T-helper 1 cell (primary cell): ENCODE results near the gene DVL2.
"Not testable (repeated sequence)": the region's sequence is repeated elsewhere in the genome, so short reads cannot be mapped to it uniquely, and the experiment has no call there.

ENCODE experiments used
- DNase-seq, 5 donors: peaks; one replicate each; pipeline ENCODE4 v3.0.0-alpha.2; 2012 to 2020

DVL2 gene

GRCh38 chr17:7256766-7257456 lies 22.6 kb upstream of the DVL2 start:
- DNase-seq: no peak

DNA sequence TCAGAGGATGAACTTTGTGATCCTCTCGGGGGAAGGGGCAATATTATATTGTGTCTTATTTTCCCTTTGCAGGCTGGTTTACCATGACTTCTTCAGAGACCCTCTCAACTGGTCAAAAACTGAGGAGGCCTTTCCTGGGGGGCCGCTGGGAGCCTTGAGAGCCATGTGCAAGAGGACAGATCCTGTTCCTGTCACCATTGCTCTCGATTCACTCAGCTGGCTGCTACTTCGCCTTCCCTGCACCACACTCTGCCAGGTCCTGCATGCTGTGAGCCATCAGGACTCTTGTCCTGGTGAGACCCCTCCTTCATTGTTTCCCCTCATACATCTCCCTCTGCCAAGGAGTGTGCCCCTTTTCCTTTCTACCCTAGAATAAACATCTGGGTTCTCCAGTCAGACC lies 20.2 kb upstream of the DVL2 start:
- DNase-seq: no peak

DNA sequence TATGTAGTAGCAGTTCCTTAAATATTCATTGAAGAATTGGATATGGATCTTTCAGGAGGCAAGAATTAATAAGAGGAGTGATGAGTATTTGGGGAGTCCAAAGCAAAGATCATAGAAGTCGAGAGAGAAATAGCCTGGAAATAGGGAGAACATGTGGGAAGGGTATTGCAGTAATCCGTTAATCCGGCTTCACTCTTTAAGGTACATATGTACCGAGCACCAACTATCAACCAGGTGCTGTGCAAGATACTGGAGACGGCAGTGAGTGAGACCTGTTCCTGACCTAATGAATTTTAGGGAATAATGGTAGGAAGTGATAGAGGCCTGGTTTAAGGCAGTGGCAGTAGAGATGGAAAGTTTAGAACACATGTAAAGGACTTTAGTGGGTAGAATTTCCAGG lies 18.8 kb upstream of the DVL2 start:
- no peak for DNase-seq

DNA sequence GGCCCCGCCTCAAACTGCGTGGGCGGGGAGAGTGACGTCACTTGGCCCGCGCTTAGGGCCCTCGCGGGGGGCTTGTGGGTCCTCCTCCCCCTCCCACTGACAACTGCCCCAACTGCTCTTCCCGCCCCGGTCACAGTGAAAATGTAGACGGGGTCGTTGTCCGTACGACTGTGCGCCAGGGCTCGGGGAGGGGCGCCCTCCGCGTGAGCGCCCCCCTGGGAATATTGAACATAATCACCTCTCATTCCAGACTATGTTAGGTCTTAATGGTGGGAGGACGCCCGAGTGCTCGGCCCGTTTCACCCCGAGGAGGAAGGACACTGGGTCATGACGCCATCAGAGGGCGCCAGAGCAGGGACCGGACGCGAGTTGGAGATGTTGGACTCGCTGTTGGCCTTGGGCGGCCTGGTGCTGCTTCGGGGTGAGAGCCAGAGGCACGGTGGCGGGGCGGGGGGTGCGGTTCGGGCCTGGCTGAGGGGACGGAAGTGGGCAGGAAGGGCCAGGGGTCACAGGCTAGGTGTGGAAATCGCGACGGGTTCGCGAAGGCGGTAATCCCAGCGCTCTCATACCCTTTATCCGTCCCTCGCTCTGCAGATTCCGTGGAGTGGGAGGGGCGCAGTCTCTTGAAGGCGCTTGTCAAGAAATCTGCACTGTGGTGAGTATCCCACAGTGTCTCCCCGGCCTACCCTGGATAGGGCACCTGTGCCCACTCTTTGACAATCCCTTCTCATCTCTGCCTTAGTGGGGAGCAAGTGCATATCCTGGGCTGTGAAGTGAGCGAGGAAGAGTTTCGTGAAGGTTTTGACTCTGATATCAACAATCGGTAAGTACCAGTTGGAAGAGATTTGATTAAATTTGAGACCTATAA lies 18.1 kb upstream of the DVL2 start, which contains the start of gene ELP5:
TSS of gene ELP5 (plus strand) at position 40 of the 868 bp plus-strand sequence. CDS start at position 376, 336 bp downstream.
- DNase-seq: peak; percentile 70 to 92 (median 81)

DNA sequence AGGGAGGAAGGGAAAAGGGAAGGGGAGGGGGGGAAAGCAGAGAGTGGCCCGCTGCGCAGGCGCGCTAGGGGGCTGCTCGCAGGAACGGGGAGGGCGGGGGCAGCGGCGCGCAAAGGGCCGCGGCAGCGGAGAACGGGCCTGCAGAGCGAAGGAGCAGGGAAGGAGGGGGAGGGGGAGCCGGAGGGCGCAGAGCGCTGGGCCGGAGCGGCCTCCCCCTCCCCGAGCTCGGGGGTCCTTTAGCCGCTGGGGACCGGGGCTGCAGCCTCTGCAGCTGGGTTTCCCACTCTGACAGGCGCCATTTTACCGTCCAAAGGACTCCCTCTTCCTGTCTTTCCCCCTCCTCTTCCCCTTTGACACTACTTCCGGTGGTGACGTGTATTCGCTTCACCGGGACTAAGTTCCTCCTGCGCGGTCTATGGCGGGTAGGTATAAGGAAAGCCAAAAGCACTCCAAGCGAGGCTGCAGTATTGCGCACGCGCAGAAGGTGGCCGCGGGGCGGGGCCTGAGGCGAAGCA lies 17.4 kb upstream of the DVL2 start, which contains the start of gene CTDNEP1:
TSS of gene CTDNEP1 (minus strand) at position 74 of the 515 bp plus-strand sequence. CDS start 438 bp downstream, outside the sequence.
- DNase-seq: peak; percentile 96 to 99 (median 98)

DNA sequence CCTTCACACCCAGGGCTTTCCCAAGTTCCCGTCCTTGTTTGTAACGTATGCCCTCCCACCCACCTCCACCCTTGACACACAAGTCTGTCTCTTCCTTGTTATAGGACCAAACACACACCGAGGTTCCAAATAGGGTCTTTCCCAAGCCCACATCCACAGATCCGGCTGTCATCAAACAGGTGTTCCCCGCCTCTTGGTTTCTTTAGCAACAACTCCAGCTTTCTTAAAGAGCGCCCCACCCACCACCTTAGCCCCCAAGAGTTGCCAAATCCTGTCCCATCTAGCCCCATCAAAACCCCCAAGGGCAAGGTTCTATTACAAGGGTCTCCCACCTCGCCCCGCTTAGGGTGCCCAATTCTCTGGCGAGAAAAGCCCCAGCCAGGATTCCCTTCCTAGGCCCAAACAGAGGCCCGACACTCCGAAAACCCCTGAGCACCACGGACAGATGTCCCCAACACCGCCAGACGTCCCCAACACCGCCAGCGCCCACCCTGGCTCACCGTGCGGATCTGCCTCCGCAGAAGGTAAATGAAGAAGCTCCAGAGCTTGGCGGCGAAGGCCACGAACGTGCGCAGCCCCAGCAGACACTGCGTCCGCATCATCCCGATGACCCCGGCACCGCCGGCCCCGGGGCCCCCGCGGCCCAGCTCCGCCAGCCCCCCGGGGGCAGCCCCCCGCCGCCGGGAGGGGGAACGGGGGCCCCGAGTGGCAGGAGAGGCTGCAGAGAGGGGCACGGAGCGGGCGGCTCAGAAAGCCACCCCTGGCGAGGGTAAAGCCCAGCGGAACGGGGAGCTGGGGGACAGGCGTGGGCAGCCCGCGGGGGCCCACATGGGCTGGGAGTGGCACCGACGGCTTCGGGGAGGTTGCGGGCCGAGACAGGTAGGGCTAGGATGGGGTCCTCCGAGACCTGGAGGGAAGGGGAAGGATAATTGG lies 16.6 kb upstream of the DVL2 start:
- no peak for DNase-seq

DNA sequence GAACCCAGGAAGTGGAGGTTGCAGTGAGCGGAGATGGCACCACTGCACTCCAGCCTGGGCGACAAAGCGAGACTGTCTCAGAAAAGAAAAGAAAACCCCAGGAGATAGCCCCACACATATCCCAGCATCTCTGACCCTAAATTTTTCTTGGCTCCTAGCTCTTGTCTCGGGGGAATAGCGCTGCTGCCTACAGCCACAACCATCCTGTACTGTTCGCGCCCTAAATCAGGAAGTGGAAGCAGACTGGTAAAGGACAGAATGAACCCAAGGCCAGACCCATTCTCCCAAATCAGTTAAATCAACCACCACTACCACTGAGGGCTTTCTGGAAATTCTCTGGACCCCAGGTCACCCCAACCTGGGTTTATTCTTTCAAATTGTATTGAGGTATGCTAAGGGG lies 15.5 kb upstream of the DVL2 start:
- DNase-seq: no peak

DNA sequence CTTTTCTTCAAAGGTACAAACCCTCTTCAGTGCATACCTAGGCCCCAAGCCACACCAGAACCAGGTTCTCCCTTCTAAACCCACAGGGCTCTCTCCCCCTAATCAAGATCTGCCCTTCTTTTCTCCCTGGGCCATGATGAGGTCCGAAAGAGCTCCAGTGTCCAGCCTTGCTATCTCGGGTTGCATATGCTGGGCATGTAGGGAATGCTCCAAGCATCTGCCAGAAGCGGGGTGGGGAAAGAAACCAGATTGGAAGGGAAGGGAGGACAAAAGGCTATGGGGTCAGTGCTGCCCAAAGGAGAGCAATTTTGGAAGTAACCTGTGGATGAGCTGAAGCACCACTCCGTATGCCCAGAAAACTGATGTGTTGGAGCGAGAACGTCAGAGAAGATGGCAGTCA lies 14.9 kb upstream of the DVL2 start:
- no peak for DNase-seq

GRCh38 chr17:7248796-7249195 lies 14.5 kb upstream of the DVL2 start:
- no peak for DNase-seq

- no peak for DNase-seq
Measured at GRCh38 chr17:7246779-7247178, 12.5 kb upstream of the DVL2 start.

GRCh38 chr17:7243838-7244237 lies 9.5 kb upstream of the DVL2 start:
- not testable (repeated sequence) for DNase-seq

DNA sequence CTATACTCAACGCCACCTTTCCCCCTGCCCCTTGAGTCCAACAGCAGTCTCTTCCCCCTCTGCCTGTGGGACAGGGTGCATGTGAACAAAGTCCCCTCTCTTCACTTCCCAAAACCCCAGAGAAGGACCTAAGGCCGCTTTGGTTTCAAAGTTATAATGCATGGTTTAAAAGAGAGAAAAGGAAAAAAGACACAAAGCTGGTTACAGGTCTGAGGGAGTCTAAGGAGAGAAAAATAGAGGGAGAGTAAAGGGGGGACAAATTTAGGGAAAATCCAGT lies 9.1 kb upstream of the DVL2 start:
- no peak for DNase-seq

- DNase-seq: peak; percentile 90 to 96 (median 93)
Measured at GRCh38 chr17:7242717-7243452, 8.6 kb upstream of the DVL2 start.

GRCh38 chr17:7241783-7242716 lies 7.7 kb upstream of the DVL2 start, which contains the start of gene GABARAP:
TSS of gene GABARAP (minus strand) at chr17:7242449. CDS start at chr17:7242330, 119 bp downstream.
- DNase-seq: peak; percentile 80 to 94 (median 90)

GRCh38 chr17:7241090-7241733 lies 6.9 kb upstream of the DVL2 start:
- no peak for DNase-seq

DNA sequence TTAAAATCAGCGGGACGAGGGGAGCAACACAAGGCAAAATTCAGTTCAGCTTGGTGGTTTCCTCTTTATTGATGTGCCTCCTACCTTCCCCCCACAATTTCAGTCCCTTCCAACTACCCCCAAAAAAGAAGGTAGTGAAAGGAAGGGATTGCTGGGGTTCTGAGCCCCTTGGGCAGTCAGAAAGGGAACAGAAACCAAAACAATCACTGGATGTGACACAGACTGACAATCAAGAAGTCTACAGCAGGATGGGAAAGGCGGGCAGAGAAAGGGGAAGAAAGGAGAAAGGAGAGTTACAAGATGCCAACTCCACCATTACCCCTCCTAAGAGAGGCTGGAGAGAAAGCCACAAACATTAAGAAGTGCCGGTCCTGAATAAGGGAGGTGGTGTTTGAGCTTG lies 6.1 kb upstream of the DVL2 start:
- no peak for DNase-seq

DNA sequence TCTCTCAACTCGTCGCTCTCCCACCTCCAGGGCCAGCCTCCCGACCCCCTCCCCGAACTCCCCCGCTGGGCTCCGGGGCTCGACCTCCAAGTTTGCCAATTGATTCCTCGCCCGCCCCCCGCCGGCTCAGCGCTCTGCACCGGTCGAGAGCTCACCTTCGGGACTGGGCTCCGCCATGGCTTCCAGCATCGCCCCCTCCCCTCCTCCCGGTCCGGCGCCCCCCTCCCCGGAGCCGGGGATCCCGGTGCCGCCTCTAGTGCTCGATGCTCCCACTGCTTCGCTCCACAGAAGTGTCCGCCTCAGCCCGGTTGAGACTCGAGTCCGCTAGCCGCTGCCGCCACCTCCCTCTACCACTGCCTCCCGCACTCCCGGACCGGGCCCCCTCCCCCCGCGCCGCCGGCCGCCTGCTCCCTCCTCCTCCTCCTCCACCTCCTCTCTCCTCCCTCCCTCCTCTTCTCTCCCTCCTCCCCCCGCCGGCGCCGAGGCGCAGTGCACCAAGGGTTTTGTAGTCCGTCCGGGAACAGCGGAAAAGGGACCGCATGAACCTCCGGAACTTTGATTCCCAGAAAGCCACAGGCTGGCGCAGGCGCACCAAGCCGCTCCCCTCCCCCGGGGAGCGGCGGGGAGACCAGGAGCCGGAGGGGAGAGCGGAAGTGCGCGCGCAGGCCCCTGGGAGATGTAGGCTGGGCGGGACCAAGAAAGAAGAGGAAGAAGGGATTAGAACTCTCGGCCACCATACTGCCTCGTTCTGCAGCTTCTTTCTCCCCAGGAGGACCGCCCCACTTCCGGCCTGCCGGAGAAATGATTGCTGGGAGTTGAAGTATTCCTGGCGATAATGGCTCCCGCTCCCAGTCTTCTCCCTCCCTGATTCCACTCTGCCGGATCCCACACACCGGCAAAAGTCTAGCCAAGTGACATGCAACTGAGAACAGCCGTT lies 5.0 kb upstream of the DVL2 start, which contains the start of gene PHF23:
TSS of gene PHF23 (minus strand) at position 367 of the 937 bp plus-strand sequence. CDS start at position 189, 178 bp downstream.
- peak; percentile 94 to 100 (median 95) for DNase-seq

DNA sequence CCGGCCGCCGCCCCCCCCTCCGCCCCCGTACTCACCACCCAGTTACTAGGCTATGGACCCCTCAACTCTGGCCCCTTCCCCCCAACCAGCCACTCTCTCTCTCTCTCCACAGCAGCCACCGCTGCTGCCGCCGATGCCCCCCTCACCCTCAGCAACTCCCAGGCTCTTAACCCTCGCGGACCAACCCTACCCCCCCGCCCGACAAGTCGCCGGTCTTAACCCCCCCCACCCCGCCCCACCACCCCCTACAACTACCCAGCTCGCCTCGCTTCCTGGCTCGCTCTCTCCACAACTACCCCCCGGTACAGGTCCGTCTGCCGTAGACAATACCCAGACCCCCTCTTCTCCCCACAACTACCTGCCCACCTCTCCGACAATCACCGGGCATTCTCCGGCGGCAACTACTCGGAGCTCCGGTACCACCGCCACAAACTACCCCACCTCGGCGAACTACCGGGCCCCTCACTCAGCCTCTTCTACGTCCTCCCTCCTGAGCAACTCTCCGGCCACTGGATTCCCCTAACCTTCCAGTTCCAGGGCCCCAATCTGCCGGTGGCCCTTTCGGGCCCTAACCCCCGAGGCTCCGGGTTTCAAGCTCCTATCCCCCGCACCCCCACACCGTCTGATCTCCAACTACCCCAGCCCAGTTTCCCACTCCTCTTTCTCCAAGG lies 4.2 kb upstream of the DVL2 start:
- peak in 2 of 5 donors; percentile 32 to 47 for DNase-seq
